Mesenchymal stem cell (in vitro differentiated cells and primary cell): ENCODE results near the gene KCNJ10.

Experiments used
- DNase-seq: peaks from one replicate; pipeline ENCODE4 v3.0.0-alpha.2; 2013
- H2AFZ ChIP-seq: one replicate; pipeline ENCODE4 v1.6.1; 2013; ENCODE audit warnings: low read depth, mild to moderate bottlenecking, control low read depth, inconsistent platforms, low read length, moderate library complexity
- H2AK5ac ChIP-seq: 2 replicates; pipeline ENCODE4 v1.6.1; 2013; ENCODE audit warnings: low read length, moderate library complexity, mild to moderate bottlenecking, inconsistent platforms; ENCODE audit not compliant: severe bottlenecking
- H2BK120ac ChIP-seq: one replicate; pipeline ENCODE4 v1.6.1; 2013; ENCODE audit warnings: low read depth, mild to moderate bottlenecking, inconsistent platforms, low read length, moderate library complexity
- H2BK12ac ChIP-seq, 2 experiments: one replicate each; pipeline ENCODE4 v1.6.1; 2013; ENCODE audit warnings: inconsistent platforms in 2 of 2, low read length in 2 of 2, mild to moderate bottlenecking in 2 of 2, moderate library complexity in 2 of 2, control low read depth in 1 of 2
- H2BK15ac ChIP-seq: one replicate; pipeline ENCODE4 v1.6.1; 2013; ENCODE audit warnings: mild to moderate bottlenecking, low read depth, inconsistent platforms; ENCODE audit not compliant: poor library complexity, severe bottlenecking
- H2BK5ac ChIP-seq: 2 replicates; pipeline ENCODE4 v1.6.1; 2013; ENCODE audit warnings: low read depth, mild to moderate bottlenecking, low read length, control low read depth, inconsistent platforms; ENCODE audit not compliant: poor library complexity, severe bottlenecking
- H3K14ac ChIP-seq, 2 experiments: one replicate each; pipeline ENCODE4 v1.6.1; 2013; ENCODE audit warnings: inconsistent platforms in 2 of 2, low read length in 2 of 2, control low read depth in 1 of 2, mild to moderate bottlenecking in 1 of 2, moderate library complexity in 1 of 2
- H3K18ac ChIP-seq, 2 experiments: one replicate each; pipeline ENCODE4 v1.6.1; 2013; ENCODE audit warnings: inconsistent platforms in 2 of 2, low read length in 2 of 2, control low read depth in 1 of 2, low read depth in 1 of 2, mild to moderate bottlenecking in 1 of 2
- H3K23ac ChIP-seq, 2 experiments: one replicate each; pipeline ENCODE4 v1.6.1; 2013; ENCODE audit warnings: inconsistent platforms in 2 of 2, low read length in 2 of 2, mild to moderate bottlenecking in 2 of 2, moderate library complexity in 2 of 2, control low read depth in 1 of 2
- H3K27ac ChIP-seq: 2 replicates; pipeline ENCODE4 v1.5.1; 2013; ENCODE audit warnings: mild to moderate bottlenecking, moderate library complexity, low read length, control low read depth, inconsistent platforms; ENCODE audit not compliant: poor library complexity, severe bottlenecking
- H3K27me3 ChIP-seq, 2 experiments: 2 replicates each; pipeline versions ENCODE4 v1.6.1 to v1.7.0; 2013; ENCODE audit warnings: low read length in 2 of 2, mild to moderate bottlenecking in 2 of 2, moderate library complexity in 2 of 2, control low read depth in 1 of 2, inconsistent platforms in 1 of 2; ENCODE audit not compliant: control insufficient read depth in 1 of 2, insufficient read depth in 1 of 2
- H3K36me3 ChIP-seq, 2 experiments: 2 replicates each; pipeline versions ENCODE4 v1.6.1 to v1.7.0; 2013; ENCODE audit warnings: low read length in 2 of 2, control low read depth in 1 of 2, inconsistent platforms in 1 of 2, low read depth in 1 of 2, mild to moderate bottlenecking in 1 of 2; ENCODE audit not compliant: insufficient read depth in 2 of 2, control insufficient read depth in 1 of 2
- H3K4ac ChIP-seq, 2 experiments: one replicate each; pipeline ENCODE4 v1.6.1; 2013; ENCODE audit warnings: inconsistent platforms in 2 of 2, low read length in 2 of 2, mild to moderate bottlenecking in 2 of 2, moderate library complexity in 2 of 2, control low read depth in 1 of 2, low read depth in 1 of 2
- H3K4me1 ChIP-seq: 2 replicates; pipeline ENCODE4 v1.6.1; 2013; ENCODE audit warnings: low read depth, low read length, control low read depth; ENCODE audit not compliant: control insufficient read depth, insufficient read depth
- H3K4me2 ChIP-seq: 2 replicates; pipeline ENCODE4 v1.6.1; 2013; ENCODE audit warnings: low read length, mild to moderate bottlenecking, inconsistent platforms; ENCODE audit not compliant: poor library complexity, severe bottlenecking
- H3K4me3 ChIP-seq, 2 experiments: 2 replicates each; pipeline versions ENCODE4 v1.5.1 to v1.7.0; 2013; ENCODE audit warnings: low read length in 2 of 2, mild to moderate bottlenecking in 2 of 2, control low read depth in 1 of 2, low read depth in 1 of 2; ENCODE audit not compliant: insufficient read depth in 1 of 2
- H3K79me1 ChIP-seq: replicated peaks from 2 replicates; pipeline ENCODE4 v1.6.1; 2013; ENCODE audit warnings: mild to moderate bottlenecking, control low read depth, low read length, inconsistent platforms; ENCODE audit not compliant: poor library complexity, severe bottlenecking
- H3K9ac ChIP-seq: 2 replicates; pipeline ENCODE4 v1.7.0; 2013; ENCODE audit warnings: mild to moderate bottlenecking, low read length, moderate library complexity
- H3K9me3 ChIP-seq: 2 replicates; pipeline ENCODE4 v1.7.0; 2013; ENCODE audit warnings: mild to moderate bottlenecking, low read length; ENCODE audit not compliant: control insufficient read depth
- H4K8ac ChIP-seq: one replicate; pipeline ENCODE4 v1.6.1; 2013; ENCODE audit warnings: inconsistent platforms, mild to moderate bottlenecking, low read length, moderate library complexity
- H4K91ac ChIP-seq: one replicate; pipeline ENCODE4 v1.6.1; 2013; ENCODE audit warnings: mild to moderate bottlenecking, low read length, inconsistent platforms
- WGBS: methylation state at CpG from one replicate; pipeline ENCODE4 v1.1.7; 2013; ENCODE audit warnings: mixed read lengths; 5-methylcytosine and 5-hydroxymethylcytosine counted together

The KCNJ10 gene

GRCh38 chr1:159949123-159949522 is 120.8 kb downstream of the KCNJ10 start:
- H3K4ac ChIP-seq, result no peak overlapping the region
- H4K91ac ChIP-seq, result no peak overlapping the region
- no peak for DNase-seq
- peaks cover 14 to 79% of the 10 kb centered on the region in 2 experiments for H3K27me3 ChIP-seq
- no peak overlapping the region for H3K4me2 ChIP-seq
- no peak overlapping the region for H2AFZ ChIP-seq
- no peak overlapping the region for H2BK15ac ChIP-seq
- no peak overlapping the region for H4K8ac ChIP-seq
- no peak overlapping the region for H3K14ac ChIP-seq
- no peak overlapping the region for H2AK5ac ChIP-seq
- no peak overlapping the region for H3K27ac ChIP-seq
- no peak overlapping the region for H2BK5ac ChIP-seq
- H3K9ac ChIP-seq, result no peak overlapping the region
- H3K4me1 ChIP-seq, result peaks cover 8% of the 10 kb centered on the region
- no peak overlapping the region for H3K18ac ChIP-seq
- H2BK120ac ChIP-seq, result no peak overlapping the region
- no peak overlapping the region for H3K4me3 ChIP-seq
- no peaks in the 10 kb centered on the region for H3K79me1 ChIP-seq
- H3K9me3 ChIP-seq, result no peaks in the 10 kb centered on the region
- H3K36me3 ChIP-seq, result no peaks in the 10 kb centered on the region
- H3K23ac ChIP-seq, result no peak overlapping the region
- H2BK12ac ChIP-seq, result no peak overlapping the region
- WGBS, result 83% methylated on average over 6 of the region's 6 CpGs
